Dedifferentiated amniotic fluid mesenchymal stem cell (primary cell): Measurements from ENCODE around the gene MEIKIN.

Experiments used
- DNase-seq: peaks from one replicate; pipeline ENCODE4 v3.0.0-alpha.2; 2016; ENCODE audit errors: extremely low spot score

Gene MEIKIN

DNA sequence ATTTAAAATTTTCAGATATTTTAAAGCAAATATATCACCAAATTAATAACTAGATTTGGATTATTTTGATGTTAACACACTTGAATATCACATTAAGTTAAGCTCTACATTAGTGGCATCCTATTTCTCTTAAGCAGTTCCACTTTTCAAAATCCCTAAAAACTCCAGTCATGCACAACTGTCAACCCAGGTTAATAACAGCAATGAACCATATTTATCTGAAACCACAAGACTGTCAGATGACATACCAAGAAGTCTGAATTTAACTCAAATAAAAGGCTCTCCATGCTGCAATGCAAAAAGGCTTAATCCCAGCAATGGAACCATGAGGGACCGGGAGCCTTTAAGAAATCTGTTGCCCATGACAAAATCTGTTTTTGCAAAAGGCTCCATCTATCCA is 176.1 kb downstream of the MEIKIN start:
- no peak for DNase-seq

DNA sequence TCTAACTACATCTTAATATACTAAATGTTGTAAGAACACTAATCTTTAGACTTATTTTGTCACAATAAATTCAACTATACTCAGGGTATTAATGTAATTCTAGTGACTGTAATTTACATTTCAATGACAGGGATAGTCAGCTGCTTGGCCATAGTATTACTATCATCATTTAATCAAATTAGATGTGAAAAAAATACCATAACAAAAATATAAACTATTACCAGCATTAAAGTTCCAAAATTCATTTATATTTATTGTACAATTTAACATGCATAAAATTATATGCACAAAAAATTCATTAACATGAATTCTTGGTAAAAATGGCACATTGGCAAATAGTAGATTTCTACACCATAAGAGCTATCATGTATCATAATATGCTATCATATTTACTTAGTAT is 177.6 kb downstream of the MEIKIN start:
- no peak for DNase-seq

DNA sequence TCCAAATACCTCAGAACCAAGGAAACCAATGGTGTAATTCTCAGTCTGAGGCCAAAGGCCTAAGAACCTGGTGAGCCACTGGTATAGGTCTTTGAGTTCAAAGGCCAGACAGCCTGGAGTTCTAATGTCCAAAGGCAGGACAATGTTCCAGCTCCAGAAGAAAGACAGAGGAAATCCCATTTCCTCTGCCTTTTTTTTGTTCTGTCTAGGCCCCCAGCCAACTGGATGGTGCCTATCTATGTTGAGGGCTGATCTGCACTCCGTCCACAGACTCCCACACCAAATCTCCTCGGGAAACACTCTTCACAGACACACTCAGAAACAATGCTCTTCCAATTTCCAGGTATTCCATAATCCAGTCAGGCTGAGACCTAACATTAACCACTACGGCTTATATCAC is 178.8 kb downstream of the MEIKIN start:
- no peak for DNase-seq

DNA sequence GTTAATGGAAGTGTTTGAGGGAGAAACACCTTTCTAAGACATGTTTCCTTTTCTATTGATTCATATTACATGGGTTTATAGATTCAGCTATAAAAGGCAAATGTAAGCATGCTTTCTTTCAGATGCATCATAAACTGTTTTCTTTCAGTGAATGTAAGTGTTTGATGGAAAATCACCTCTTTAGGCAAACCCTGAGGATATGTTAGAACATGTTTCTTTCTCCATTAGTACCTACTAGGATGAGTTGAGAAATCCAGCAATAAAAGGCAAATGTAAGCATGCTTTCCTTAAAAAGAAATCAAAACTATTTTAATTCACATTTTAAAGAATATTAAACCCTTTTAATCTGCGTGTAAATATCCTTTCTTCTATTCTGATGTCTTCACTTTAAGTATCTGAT is 180.2 kb downstream of the MEIKIN start:
- no peak for DNase-seq

DNA sequence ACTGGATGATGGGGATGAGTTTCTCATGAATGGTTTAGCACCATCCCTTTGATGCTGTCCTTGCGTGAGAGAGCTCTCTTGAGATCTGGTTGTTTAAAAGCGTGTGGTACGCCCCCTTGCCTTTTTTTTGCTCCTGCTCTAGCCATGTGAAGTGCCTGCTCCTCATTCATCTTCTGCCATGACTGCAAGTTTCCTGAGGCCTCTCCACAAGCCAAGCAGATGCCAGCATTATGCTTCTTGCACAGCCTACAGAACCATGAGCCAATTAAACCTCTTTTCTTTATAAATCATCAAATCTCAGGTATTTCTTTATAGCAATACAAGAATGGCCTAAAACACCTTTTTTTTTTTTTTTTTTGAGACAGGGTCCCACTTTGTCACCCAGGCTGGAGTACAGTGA is 181.5 kb downstream of the MEIKIN start:
- no peak for DNase-seq

DNA sequence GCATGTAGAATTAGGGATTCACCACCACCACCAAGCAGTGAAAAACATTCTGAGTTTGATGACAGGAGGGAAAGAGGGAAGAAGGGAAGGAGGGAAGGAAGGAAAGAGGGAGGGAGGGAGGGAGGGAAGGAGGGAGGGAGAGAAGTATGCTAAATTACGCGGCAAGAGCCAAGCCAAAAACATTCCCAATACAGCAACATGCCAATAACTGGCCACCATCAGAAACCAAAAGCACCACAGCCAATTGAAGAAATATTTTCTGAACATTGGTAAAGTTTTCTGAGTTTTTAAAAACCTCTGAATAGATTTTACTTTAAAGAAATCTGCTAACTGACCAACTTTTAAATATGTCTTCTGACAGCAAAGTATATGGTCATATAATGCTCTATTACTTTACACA is 184.7 kb downstream of the MEIKIN start:
- DNase-seq = no peak

DNA sequence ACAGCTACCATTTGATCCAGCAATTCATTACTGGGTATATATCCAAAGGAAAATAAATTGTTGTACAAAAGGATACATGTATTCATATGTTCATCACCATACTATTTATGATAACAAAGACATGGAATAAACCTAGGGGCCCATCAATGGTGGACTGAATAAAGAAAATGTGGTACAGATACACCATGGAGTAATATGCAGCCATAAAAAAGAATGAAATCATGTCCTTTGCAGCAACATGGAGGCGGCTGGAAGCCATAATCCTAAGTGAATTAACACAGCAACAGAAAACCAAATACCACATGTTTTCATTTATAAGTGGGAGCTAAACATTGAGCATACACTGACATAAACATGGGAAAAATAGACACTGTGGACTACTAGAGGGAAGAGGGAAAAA is 185.8 kb downstream of the MEIKIN start:
- DNase-seq = no peak

DNA sequence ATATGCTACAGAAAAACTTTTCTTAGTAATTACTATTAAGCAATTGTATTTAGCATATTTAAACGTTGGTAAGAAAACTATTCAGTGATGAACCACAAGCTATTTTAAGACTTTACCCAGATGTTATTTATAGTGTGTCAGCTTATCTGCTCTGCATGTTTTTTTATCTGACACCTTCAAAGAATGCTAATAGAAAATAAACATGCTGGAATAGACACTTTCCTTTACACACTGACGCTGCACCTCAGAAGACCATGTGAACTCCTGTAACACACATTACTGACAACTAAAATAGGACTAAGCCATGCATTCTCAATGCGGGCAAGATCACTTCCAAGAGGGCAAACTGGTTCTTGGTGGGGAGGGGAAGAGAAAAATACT is 187.0 kb downstream of the MEIKIN start:
- DNase-seq = no peak

DNA sequence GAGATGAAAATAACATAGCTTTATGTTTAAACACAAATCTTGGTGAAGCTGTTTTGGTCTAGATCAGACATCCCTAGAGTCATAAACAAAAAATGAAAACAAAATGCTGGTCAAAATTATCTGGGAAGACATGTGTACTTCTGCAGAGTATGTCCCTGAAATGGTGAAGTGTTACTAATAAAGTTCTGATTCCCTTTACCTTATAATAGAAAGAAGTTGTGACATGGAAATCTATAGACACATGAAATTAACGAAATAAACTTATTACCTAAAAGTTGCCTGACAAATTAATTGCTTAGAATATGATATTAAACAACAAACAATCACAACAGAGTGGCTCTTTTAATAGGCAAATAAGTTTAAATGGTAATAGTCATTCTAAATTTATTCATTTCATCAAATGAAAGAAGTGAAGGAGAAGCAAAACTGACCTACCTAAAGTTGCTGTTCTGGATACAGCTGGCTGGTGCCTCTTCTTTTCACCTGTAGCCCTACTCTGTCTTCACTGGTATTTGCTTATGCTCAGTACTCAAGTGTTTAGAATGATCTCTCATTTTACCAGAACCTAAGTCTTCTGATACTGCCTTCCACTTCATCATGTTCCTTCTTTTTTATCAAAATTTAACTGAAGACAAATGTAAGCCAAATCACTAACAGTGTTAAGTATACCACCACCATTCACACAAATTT is 187.5 kb downstream of the MEIKIN start:
- no peak for DNase-seq
